Ammon's horn (tissue), 1 donor: ENCODE measurements around the gene CABCOCO1.
"Not testable (repeated sequence)": the region's sequence is repeated elsewhere in the genome, so short reads cannot be mapped to it uniquely, and the experiment has no call there.

Source experiments
- DNase-seq: peaks from one replicate; pipeline ENCODE4 v3.0.0-alpha.2; 2016; ENCODE audit warnings: low spot score

CABCOCO1 gene

DNA sequence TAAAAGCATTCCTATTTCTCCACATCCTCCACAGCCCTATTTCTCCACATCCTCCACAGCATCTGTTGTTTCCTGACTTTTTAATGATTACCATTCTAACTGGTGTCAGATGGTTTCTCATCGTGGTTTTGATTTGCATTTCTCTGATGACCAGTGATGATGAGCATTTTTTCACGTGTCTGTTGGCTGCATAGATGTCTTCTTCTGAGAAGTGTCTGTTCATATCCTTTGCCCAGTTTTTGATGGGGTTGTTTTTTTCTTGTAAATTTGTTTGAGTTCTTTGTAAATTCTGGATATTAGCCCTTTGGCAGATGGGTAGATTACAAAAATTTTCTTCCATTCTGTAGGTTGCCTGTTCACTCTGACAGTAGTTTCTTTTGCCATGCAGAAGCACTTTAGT is 49.4 kb downstream of the CABCOCO1 start:
- DNase-seq = not testable (repeated sequence)

DNA sequence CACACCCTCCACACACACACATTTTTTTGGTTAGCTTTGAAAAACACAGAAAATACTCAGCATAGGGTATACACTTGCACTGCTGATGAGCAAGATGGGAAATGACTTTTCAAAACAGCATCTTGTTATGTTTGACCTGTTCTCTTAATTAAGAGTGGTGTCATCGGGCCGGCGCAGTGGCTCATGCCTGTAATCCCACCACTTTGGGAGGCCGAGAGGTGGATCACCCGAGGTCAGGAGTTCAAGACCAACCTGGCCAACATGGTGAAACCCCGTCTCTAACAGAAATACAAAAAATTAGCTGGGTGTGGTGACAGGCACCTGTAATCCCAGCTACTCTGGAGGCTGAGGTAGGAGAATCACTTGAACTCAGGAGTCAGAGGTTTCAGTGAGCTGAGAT is 56.7 kb downstream of the CABCOCO1 start:
- DNase-seq = not testable (repeated sequence)

DNA sequence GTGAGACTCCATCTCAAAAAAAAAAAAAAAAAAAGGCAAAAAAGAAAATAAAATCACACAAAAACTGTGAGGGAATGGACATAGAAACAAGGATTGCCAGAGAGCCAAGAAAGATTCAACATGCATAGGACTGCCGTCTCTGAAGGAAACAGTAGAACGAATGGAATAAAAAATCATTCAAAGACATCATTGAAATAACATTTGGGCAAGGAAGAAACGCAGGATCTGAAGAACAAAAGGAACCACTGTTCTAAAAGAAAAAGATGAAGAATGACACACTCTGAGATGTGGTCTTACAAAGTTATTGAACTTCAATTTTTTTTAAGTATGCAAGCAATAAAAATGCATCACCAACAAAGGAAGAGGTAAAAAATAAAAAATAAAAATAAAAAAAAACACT is 57.2 kb downstream of the CABCOCO1 start:
- no peak for DNase-seq

DNA sequence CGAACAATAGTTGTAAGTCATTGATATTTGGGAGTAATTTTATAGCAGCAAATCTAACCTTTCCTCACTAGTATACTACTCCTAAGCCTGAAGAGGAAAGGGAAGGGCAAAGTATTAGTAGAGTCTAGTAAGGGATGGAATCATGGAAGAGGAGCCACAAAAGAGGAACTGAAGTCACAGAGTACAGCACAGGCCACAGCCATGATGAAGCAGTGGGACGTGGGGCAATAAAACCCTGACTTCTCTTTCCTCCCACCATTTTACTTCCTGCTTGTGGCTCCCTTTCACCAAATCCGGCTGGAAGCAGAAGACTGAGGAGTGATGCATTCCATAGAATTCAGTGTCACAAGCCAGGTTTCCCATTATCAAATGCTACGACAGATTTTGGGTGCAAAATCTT is 58.7 kb downstream of the CABCOCO1 start:
- no peak for DNase-seq

DNA sequence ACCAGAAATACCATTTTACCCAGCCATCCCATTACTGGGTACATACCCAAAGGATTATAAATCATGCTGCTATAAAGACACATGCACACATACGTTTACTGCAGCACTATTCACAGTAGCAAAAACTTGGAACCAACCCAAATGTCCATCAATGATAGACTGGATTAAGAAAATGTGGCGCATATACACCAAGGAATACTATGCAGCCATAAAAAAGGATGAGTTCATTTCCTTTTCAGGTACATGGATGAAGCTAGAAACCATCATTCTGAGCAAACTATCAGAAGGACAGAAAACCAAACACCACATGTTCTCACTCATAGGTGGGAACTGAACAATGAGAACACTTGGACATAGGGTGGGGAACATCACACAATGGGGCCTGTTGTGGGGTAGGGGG is 62.5 kb downstream of the CABCOCO1 start:
- DNase-seq = not testable (repeated sequence)

DNA sequence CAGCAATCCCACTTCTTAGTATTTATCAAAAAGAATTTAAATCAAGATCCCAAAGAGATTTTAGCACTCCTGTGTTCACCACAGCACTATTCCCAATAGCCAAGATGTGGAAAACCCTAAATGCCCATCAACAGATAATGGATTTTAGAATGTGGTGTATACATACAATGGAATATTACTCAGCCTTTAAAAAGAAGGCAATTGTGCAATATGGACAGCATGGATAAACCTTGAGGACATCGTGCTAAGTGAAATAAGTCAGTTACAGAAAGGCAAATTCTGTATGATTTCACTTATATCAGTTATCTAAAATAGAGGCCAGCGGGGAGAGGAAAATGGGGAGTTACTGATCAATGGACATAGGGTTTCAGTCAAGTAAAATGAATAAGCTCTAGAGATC is 66.9 kb downstream of the CABCOCO1 start:
- no peak for DNase-seq

DNA sequence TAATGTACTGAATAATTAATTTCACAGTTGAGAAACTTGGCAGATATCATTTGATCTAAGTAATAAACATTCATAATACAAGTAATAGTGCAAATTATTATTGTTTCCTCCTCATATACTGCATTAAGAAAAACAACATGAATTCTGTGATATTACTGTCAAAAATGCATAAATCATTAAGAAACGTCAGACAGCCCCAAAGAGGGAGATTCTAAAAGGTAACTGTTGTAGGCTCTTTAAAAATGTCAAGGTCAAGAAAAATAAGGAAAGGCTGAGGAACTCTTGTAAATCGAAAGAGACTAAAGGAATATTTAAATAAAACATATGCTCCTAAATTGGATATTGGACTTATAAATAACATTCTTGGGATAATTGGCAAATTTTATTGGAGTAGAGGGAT is 67.9 kb downstream of the CABCOCO1 start:
- no peak for DNase-seq

DNA sequence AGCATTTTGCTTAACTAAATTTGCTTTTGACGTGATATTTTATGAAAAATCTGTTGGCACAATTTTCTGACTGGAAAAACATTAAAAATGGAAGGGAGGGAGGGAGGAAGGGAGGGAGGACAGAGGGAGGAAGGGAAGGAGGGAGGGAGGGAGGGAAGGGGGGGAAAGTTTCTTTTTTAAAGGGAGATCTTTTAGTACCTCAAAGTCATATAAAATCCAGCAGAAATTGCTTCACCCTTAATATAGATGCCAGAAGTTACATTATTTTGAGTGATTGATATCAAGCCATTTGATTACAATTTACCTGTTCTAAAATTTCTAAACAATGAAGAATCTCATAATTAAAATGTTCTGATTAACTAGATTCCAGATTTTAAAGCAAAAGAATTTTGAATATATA is 68.9 kb downstream of the CABCOCO1 start:
- no peak for DNase-seq

DNA sequence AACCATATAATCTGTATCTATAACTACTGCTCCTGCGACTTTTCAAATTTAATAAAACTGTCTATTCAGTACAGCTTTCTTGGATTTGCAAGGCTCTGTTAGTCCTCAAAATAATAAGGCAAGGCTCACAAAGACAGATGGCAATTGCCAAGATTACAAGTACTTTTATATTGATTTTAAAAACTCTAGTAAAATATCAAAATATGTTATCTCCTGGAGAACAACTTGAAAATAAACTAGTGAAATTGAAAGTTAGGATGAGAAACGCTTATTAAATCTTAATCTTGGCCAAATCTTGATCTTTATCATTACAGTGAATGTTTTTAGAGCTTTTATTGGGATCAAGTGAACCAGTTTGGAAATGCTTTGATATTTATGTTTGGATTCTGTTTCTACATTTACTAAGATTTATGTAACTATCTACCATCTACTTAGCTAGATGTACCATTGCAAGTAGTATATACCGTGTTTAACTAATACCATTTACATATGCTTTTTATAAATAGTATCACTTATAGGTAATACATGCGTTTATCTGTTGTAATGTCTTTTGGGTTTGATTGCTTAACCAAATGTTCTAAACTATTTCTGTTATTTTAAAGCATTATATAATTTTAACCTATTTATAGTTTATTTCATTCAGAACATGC is 70.0 kb downstream of the CABCOCO1 start:
- DNase-seq = no peak

DNA sequence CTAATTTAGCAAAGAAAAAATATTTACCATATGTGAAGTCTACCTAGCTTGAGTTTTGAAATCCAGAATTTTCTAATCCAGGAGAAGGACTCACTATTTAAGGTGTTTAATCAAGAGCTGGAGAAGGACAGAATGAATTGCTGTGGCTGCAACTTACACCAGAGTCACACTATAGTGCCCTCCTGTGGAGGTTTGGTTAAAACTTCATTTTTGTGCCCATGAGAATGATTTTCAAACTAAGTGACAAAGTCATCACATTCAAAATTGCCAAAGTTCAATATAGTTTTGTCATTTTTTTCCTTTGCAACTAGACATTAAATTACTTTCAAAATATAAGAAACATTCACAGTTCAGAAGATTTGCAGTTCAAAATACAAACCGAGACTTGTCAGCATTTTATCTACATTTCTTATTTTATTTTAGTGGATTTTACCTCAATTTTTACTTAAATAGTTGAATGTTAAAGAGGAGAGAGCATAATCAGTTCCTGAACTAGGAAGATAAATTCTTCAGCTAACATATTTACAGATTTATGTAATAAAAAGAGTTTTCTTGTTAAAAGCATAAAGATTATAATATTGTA is 70.7 kb downstream of the CABCOCO1 start:
- peak; percentile 71 for DNase-seq

DNA sequence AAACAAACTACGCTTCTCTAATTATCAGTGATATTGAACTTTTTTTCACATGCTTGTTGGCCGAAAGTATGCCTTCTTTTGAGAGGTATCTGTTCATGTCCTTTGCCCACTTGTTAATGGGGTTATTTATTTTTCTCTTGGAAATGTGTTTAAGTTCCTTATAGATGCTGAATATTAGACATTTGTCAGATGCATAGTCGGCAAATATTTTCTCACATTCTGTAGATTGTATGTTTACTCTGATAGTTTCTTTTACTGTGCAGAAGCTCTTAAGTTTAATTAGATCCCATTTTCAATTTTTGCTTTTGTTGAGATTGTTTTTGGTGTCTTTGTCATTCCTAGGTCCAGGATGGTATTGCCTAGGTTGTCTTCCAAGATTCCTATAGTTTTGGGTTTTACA is 73.2 kb downstream of the CABCOCO1 start:
- no peak for DNase-seq

DNA sequence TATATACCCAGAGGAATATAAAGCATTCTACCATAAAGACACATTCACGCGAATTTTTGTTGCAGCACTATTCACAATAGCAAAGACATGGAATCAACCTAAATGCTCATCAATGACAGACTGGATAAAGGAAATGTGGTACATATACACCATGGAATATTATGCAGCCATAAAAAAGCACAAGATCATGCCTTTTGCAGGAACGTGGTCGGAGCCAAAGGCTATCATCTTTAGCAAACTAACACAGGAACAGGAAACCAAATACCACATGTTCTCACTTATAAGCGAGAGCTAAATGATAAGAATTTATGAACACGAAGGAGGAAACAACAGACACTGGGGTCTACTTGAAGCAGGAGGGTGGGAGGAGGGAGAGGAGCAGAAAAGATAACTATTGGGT is 74.7 kb downstream of the CABCOCO1 start:
- DNase-seq = not testable (repeated sequence)

DNA sequence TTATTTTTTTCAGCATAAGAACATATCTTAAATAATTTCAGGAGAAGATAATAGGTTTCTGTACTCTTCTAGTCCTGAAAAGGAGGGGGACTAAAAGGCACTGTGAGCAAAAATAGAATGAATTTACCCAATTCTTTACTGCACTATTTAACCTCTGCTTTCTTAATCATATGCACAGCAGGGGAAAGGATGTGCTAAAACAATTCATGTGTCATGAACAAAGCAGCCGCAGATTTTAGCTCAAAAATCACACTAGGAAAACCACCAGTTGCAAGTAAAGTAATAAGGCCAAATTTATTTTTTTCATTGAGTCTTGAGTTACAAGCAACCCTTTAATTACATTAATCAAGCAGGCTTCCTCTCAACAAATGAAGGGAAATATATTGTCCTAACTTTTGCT is 80.1 kb downstream of the CABCOCO1 start:
- DNase-seq = no peak

DNA sequence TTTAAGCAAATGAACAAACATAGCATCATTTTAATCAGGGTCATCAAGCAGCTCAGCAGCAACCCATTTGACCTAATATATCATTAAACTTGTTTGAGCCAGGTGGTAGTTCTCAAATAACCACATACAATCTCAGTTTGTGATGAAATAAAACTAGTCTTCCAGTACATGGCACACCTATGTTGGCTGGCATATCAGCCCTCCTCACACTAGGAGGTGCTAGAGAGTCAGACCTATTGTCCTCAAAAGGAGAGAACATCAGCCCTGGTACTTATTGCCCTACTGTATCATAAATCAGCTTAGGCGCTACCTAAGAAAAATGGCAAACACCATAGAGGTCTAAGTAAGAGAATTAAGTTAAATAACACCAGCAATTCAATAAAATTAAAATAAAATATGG is 81.7 kb downstream of the CABCOCO1 start:
- no peak for DNase-seq

DNA sequence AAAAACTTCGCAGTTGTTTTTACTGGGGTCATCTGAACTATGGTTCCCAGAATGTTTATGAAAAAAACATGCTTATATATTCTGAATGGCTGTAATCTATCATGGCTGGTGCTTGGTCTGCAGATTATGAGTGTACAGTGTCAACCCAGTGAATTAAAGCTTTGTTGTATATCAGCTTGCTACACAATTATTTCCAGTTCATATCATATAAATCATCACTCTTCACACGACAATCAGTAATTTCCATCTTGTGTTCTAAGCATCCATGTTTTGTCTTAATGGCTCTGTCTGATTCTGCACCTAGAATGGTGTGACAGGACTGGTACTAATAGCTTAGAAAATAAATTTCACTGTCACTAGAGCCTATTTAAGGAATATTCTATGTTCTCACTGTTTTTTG is 83.6 kb downstream of the CABCOCO1 start:
- no peak for DNase-seq

DNA sequence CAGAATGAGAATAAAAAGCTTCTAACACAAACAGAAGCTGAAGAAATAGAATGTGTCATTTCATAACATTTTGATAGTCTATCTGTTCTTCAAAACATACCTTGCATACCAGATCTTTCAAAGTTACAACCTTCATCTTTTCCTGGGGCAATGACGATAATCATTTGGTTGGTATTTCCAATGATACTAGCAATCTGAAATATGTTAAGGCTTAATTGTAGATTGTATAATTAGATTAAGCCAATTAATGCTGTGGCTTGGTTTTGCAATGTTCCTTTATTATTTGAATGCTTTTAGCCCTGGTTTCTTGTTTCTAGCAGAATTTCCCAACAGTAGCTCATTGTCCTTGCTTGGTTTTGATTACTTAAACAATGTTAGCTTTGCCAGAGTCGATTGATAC is 84.6 kb downstream of the CABCOCO1 start:
- no peak for DNase-seq

DNA sequence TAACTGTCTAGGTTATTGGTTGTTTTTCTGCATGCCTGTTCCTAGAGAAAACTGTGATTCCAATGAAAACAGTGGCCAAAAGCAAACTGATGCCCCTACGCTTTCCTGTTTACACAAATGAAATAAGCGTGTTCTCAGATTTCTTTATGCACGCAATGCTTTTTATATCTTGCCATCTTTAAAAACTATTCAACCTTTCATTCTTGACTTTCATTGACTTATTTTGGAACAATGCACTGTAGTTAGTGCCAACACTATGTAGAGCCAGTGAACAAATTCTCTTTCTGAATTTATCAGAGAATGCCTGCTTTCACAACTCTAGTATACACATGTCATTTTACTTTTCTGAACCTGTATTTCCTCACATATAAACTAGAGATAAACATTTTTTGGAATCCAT is 86.6 kb downstream of the CABCOCO1 start:
- DNase-seq = no peak

DNA sequence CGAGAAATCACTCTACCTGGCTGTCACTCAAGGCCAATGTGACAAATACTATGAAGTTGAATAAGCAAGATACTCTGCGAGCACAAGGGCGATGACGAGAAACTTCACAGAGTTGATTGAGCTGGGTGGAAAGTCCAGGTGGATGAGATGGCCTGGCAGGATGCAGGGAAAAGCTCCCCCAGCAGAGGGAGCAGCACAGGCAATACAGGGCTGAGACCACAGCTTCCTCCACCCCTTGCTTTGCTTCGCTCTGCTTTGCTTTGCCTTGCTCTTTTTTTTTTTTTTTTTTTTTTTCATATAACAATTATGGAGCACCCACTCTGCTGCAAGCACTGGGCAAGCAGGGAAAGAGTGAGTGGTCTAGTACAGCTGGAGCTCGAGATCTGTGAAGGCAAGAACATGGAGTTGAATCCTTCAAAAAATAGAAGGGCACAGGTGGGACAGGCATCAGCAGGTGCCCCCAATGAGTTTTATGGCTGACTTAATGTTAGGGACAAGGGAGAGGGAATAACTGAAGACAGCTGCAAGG is 88.3 kb downstream of the CABCOCO1 start:
- DNase-seq = peak; percentile 48

DNA sequence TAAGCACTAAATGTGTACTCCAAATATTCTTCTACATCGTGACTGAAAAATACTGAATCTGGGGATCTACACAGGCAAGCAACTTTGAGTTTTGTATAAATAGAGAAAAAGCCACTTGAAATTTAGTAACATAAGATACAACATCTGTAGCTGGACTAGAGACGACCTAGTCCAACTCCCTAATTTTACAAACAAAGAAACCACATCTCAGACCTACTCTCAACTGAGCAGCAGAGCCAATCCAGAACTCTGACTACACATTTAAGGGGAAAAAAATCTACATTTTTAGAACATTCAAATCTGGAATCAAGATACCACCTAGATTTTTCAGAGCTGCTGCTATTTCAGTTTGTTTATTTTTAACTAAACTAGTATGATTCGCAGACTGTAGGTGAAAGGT is 88.9 kb downstream of the CABCOCO1 start:
- no peak for DNase-seq

DNA sequence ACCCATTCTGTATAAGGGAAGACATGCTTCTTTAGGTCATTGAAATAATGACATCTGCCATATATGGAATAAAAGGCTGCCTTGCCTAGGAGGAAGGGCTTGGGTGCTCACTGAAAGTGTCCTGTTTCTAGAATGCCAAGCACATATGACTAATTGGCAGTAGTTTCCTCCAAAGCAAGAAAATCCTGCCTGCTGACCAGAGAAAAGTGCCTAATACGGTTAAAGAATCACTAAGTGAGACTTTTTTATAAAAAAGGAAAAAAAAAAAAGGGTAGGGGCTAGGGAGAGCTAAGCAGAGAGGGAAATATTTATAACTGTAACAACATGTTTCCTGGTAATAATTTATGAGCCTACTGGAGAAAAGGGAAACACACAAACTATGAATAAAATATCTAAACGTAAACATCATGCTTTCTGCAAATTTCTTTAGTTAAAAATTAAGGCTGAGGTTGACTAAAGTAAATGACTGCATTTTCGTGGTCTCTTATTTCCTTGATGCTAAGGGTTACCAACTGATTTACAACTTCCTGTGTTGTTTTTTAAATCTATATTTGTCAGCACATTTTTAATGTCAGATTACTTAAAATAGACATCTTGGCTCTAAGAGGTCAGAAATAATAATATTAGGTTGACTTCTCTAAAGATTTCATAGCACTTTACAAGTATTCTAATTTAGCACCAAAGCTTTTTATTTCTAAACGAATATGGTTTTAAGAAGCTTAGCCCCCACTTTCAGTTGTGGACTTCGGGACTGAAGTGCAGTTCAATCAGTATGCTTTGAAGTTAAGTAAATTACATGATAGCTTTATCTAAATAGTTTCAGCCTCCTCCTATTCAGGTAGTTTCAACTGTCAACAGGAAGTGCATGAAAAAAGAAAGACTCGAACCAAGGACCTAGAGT is 89.6 kb downstream of the CABCOCO1 start:
- DNase-seq = no peak

DNA sequence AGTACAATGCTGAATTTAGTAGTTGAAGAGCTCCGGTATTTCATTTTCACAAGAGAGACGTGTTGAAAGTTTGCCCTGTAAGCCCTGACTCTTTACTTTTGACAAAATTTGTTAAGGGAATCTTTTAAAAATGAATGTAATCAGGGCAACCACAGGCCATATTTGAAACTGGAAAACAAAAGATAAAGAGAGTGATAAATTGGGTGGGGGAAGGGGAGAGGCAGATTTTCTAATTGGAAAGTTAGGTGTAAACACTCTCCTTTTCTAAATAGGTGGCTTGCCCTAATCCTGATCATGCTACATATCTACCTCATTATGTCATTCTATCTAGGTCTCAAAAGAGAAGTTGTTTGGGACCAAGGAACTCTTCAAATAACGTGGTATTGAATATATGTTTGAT is 90.7 kb downstream of the CABCOCO1 start:
- no peak for DNase-seq

DNA sequence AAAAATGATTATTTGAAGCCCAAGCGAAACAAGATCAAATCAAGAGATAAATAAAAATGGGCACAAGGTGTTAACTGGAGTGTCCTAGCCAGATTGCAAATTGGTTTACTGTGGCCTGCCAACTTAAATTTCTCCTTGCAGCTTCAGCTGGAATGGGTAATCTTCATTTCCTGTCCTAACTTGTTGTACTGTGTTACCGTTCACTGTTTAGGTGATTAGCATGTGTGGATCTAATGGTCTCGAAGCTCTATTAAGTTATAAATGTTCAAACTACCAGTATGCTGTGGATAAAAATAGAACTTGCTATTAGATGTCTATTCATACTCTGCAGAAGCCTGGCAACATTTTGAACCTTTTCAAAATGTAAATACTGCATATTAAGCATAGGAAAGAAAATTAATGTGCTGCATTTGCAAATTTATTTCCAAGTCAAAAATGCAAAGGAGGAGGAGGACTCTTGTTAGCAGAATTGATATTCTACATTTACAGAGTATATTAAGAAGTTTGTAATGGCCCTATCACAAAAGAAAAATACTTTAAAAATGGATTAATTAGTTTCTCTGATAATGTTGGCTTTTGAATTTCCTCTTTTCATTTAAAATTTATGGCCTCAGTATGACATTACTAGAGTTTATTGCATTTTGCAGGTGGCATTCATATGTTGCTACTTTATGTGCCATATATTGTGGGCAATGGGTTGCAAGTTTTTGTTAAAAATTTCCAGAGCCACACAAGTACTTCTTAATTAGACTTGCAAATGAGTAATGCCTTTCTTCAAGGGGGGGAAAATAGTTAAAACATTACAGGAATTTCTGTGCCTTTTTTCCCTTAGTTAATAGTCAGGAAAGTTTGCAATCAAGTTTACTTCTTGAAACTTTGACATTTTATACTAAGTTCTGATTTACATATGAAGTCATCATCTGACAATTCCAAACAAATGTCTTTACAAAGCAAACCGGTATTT is 92.1 kb downstream of the CABCOCO1 start:
- no peak for DNase-seq
